HG02642 (cell line): Measurements from ENCODE around the gene NTN1.

Experiments used
- ATAC-seq: cut with Tn5 transposase; IDR thresholded peaks from one replicate; pipeline ENCODE4 v1.9.1; 2021; ENCODE audit warnings: mild to moderate bottlenecking; ENCODE audit not compliant: unreplicated experiment, poor library complexity

The NTN1 gene

DNA sequence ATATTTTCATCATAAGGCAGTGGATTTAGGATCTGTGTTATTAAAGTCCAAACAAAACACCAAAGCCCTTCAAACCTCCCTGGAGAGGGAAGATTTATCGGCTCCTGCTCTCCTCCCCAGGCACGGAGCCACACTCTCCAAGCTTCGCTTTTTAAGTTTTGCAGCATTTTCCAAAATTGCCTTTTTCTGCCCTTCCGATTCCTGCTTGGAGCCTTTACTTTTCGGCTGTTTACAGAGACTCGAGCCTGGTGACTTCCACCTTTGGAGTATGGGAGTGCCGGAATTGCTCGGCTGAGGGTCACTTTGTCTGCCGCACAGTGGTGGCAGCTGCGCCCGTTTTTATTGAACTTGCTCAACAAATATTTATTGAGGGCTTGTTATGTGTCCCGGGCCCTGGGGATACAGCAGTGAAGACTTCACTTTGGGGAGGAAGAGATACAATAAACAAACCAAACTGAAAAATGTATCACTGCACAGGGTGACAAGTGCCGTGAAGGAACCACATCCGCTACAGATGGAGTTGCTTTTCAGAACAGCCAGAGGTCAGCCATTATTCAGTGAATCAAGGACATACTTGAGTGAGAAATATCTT is 185.5 kb downstream of the NTN1 start:
- no peak for ATAC-seq

DNA sequence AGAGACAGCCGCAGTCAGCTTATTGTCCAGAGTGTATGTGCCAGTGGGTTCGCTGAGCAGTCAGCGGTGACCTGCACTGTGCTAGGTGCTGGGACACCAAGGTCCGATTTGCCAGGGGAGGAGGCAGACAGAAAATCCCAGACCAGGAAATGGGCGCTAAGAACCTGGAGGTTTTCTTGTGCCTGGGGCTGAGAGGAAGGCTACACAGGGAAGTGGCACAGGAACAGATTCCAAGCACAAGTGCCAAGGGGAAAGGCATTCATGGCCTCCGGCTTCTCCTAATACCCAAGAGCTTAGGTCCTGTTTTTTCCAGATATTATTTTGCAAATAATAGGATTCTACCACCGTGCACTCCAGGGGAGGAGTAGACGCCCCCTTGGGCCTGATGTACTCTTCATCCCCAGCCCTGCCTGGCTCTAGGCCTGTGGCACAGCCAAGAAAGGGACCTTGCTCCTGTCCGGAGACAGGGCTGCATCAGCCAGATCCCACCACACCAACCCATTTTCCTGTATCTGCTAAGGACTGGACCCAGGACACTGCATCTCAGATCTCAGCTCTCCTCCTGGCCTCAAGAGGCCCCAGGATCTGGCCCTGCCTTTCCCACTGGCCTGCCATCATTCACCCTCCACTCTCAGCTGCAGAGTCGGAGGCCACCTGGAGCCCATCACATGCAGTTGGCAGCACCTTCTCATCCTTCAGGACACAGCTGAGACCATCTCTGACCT is 187.2 kb downstream of the NTN1 start:
- no peak for ATAC-seq

- ATAC-seq: no peak
Measured at GRCh38 chr17:9209347-9209746, 188.0 kb downstream of the NTN1 start.

GRCh38 chr17:9209781-9210370 is 188.6 kb downstream of the NTN1 start:
- ATAC-seq: no peak

- no peak for ATAC-seq
Measured at GRCh38 chr17:9211133-9211765, 189.9 kb downstream of the NTN1 start.

DNA sequence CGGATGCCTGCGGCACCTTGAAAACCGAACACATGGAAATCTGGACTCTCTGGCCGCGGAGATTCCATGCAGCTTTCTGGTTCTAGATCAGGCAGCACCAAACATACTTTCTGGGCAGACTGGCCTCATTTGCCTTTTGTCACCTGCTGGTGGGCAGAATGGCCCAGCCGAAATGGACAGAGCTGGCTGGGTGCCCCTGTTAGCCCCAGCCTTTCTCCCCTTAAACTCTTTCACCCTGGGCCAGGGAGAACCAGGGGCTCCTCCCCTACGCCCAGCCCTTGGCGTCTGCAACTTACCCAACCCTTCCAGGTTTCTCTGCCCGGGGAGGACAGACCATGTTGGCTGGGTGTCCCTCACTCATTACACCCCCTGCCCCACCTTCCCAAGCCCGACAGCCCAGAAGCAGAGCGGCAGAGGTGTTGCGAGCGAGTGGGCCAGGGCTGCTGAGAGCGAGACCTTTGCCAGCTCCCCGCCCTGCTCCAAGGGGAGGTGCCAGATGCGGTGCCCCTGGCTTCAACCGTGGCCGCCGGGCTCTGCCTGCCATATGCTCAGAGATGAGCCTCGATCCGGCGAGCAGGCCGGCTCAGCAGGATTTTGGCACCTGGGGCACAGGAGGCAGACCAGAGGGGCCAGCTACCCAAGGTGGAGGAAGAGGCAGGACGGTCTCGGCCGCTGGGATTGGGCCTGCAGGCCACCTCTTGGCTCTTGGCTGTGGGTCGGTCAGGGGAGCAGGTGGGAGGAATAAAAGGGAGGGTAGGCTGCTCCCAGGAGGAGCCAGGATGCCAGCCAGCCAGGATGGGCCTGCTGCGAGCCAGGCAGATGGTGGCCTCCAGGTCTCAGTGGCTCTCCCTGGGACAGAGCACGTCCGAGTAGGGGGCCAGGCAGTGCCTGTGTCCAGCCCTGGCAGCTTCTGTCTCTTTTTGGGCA is 191.3 kb downstream of the NTN1 start:
- ATAC-seq: no peak

DNA sequence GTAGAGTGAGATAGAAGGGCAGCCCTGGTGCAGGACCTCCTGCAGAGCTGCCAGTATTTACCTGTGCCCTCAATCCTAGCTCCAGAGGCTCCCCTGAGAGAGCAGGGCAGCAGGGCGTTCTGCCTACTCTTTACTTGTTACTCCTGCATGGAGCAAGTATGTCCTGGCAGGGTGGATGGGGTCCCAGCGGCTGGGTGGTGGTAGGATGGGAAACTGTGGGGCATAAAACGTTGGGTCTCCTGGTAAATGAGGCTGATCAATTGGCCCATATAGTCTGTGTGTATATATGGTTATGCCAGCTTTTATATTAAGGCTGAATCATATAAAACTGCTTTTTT is 192.0 kb downstream of the NTN1 start:
- no peak for ATAC-seq

- no peak for ATAC-seq
Measured at GRCh38 chr17:9215465-9215864, 194.2 kb downstream of the NTN1 start.

DNA sequence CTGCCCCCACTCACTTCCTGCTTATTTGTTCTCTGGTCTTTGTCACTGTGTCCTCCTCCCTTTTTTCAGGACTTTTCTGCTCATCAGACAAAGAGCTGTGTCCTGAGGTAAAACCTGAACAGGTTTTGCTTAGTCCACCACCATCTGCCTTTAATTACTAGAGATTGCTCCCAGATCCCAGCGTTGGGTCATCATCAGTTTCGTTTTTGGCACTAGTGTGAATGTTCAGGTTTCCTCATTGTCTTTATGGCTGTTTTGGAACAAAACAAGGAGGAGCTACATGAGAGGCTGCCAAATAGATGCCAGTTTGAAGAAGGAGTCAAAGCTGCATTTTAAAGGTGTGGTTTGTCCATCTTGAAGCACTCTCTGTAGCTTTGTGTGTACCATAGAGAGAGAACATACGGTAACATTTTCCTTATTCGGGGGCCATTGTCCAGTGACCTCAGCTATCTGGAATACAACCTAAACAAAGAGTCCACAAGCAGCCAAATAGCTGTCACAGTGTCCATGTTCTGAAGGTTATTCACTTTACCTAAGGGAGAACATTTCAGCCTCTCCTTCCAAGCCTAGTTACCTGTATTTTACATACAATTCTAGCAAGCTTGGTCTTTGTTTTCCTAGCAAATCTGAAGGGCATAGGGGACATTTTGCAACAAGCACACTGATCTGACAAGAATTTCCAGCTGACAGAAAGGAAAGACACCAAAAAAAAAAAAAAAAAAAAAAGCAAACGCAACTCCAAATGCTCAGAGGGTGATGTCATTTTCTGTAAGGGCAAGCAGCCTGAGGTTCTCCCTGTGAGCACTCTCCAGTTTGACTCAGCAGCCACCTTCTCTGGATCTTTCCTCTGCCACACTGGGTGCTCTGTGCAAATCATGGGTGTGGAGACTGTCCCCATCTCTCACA is 196.1 kb downstream of the NTN1 start:
- ATAC-seq: no peak

GRCh38 chr17:9218064-9218635 is 196.8 kb downstream of the NTN1 start:
- no peak for ATAC-seq

DNA sequence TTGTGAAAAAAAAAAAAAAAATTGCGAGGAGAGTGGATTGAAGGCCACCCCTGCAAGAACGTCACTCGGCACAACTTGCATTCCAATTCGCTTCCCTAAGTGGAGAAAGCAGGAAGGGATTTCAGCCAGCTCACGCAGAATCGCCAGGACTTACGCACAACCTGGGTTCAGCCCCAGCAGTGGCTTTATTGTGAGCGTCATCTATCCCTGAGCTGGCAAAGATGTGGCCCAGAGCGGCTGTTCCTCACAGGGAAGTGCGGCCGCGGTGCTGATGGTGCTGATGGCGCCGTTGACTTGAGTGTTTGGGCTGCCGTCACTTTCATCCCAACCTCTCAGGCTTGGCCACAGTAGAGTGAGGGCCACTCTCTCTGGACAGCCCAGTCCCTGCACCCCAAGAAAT is 197.6 kb downstream of the NTN1 start:
- ATAC-seq: no peak

GRCh38 chr17:9219631-9220397 is 198.5 kb downstream of the NTN1 start:
- no peak for ATAC-seq

DNA sequence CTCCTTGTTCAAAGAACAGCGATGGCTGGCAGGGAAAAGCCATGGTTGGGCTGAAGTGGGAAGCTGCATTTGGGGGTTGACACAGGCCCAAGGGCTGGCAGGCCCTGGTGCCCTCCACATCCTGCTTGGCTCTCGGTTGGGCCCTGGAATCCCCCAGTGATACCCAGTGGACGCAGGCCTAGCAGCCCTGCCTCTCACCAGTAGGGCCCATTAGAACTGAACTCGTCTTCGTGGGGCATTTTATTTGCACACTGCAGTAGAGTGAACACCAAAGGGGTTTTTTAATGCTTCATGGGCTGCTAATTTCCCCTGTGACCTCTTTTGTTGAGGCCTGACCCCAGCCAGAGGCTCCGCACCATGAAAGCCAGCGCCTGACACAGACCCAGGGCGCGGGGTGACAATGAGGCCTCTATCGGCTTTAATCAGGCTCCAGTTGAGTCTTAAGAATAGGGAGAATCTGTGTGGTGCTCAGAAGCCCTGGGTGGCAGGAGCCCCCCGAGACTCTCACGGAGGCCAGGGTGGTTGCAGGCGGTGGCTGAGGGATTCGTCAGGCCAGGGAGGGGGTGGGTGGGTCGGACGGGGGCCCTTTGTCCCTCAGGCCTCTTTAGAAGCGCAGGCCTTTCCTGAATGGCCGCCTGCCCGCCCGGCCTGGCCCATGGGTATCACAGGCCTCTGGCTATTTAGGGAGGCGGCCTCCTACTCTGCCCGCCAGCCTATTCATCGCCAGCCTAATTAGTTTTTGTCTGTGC is 199.3 kb downstream of the NTN1 start:
- ATAC-seq: no peak

DNA sequence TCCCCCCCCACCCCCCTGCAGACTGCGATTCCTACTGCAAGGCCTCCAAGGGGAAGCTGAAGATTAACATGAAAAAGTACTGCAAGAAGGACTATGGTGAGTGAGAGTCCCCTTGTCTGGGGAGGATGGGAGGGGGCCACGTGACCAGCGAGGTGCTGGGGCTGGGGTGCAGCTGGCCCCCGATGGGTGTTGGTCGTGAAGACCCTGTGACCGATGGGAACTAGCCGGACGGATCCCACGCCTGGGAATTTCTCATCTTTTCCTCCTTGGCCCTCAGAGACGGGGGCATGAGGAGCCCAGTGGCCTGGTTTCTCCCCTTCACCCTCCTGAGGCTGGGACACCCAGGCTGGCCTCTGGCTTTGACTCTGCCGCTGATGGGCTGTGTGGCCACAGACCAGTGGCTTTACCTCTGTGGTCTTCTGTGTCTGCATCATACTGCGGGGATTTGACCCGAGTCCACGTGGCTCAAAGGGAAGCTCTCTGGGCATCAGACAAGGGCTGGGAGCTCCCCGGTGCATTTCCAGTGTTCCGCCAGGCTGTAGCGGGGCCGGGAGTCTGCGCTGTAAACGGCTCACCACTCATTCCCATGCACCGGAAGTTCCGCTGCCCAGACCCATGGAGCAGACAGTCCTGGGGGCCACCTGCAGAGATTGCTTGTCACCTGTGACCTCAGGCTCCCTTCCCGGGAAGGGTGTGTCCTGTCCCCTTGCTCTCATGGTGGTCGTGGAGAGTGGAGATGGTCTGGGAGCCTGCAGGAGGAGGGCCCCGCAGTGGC is 200.0 kb downstream of the NTN1 start:
- ATAC-seq: no peak

DNA sequence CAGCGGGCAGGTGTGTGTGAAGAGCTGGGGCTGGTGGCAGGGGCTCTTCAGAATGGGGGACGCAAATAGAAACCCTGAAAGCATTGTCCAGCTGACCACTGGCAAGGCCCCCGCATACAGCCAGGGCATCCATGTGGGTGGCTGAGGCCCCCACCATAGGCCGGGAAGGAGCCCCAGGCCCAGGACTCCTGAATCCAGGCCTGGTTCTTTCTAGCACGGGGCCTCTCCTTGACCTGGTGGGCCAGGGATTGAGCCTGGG is 200.5 kb downstream of the NTN1 start:
- ATAC-seq: no peak

GRCh38 chr17:9223531-9223930 is 202.2 kb downstream of the NTN1 start:
- no peak for ATAC-seq

DNA sequence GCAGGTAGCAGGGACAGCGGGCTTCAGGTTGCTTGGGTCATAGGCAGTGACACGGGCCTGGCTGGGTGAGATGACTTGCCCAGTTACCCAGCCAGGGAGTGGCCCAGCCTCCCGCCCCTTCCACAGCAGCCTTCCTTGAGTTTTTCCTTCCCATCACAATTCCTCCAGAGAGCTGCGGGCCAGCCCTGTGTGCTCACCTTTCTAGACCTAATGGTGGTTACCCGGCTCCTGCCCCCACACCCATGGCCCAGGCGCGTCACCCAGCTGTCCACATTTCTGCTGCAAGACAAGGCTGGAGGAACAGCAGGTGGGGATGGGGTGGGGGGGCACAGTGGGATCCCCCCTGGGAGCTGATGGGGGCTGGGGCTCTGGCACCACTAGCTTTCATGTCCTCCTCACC is 203.2 kb downstream of the NTN1 start:
- no peak for ATAC-seq
